Effector memory CD4-positive, alpha-beta T cell (primary cell): ENCODE results near the gene MYOM3.

Experiments used
- DNase-seq, 3 donors: peaks; one replicate each; pipeline ENCODE4 v3.0.0-alpha.2; 2020
- H3K27ac ChIP-seq: 2 replicates; pipeline ENCODE4 v1.7.0; 2013; ENCODE audit warnings: mild to moderate bottlenecking, low read length, moderate library complexity; ENCODE audit not compliant: insufficient read depth, poor library complexity, severe bottlenecking
- H3K27me3 ChIP-seq: replicated peaks from 2 replicates; pipeline ENCODE4 v1.7.0; 2013; ENCODE audit warnings: mild to moderate bottlenecking, low read length; ENCODE audit not compliant: insufficient read depth, control insufficient read depth, poor library complexity, severe bottlenecking
- H3K36me3 ChIP-seq: 2 replicates; pipeline ENCODE4 v1.7.0; 2013; ENCODE audit warnings: mild to moderate bottlenecking, low read length, moderate library complexity; ENCODE audit not compliant: control insufficient read depth, insufficient read depth
- H3K4me1 ChIP-seq: 2 replicates; pipeline ENCODE4 v1.7.0; 2013; ENCODE audit warnings: low read length, mild to moderate bottlenecking; ENCODE audit not compliant: control insufficient read depth, insufficient read depth, poor library complexity, severe bottlenecking
- H3K4me3 ChIP-seq: 2 replicates; pipeline ENCODE4 v1.7.0; 2013; ENCODE audit warnings: low read length, low read depth, mild to moderate bottlenecking; ENCODE audit not compliant: insufficient read depth, poor library complexity, severe bottlenecking
- H3K9me3 ChIP-seq: 2 replicates; pipeline ENCODE4 v1.7.0; 2013; ENCODE audit warnings: mild to moderate bottlenecking, low read length, moderate library complexity; ENCODE audit not compliant: control insufficient read depth

MYOM3 gene

GRCh38 chr1:24098102-24098501 is 13.8 kb downstream of the MYOM3 start:
- no peak overlapping the region for H3K4me3 ChIP-seq
- H3K27me3 ChIP-seq = no peaks in the 10 kb centered on the region
- H3K27ac ChIP-seq = no peak overlapping the region
- H3K36me3 ChIP-seq = no peaks in the 10 kb centered on the region
- H3K4me1 ChIP-seq = no peaks in the 10 kb centered on the region
- no peak for DNase-seq
- H3K9me3 ChIP-seq = no peaks in the 10 kb centered on the region

GRCh38 chr1:24097663-24098062 is 14.3 kb downstream of the MYOM3 start:
- no peak overlapping the region for H3K27ac ChIP-seq
- H3K9me3 ChIP-seq = no peaks in the 10 kb centered on the region
- no peaks in the 10 kb centered on the region for H3K36me3 ChIP-seq
- no peaks in the 10 kb centered on the region for H3K27me3 ChIP-seq
- H3K4me3 ChIP-seq = no peak overlapping the region
- DNase-seq = no peak
- H3K4me1 ChIP-seq = no peaks in the 10 kb centered on the region

GRCh38 chr1:24096739-24097103 is 15.2 kb downstream of the MYOM3 start:
- Histone ChIP-seq H3K27ac (no peak overlapping the region), H3K4me3 (no peak overlapping the region), H3K9me3 (no peaks in the 10 kb centered on the region), H3K36me3 (no peaks in the 10 kb centered on the region), H3K4me1 (no peaks in the 10 kb centered on the region), H3K27me3 (no peaks in the 10 kb centered on the region)
- no peak for DNase-seq

DNA sequence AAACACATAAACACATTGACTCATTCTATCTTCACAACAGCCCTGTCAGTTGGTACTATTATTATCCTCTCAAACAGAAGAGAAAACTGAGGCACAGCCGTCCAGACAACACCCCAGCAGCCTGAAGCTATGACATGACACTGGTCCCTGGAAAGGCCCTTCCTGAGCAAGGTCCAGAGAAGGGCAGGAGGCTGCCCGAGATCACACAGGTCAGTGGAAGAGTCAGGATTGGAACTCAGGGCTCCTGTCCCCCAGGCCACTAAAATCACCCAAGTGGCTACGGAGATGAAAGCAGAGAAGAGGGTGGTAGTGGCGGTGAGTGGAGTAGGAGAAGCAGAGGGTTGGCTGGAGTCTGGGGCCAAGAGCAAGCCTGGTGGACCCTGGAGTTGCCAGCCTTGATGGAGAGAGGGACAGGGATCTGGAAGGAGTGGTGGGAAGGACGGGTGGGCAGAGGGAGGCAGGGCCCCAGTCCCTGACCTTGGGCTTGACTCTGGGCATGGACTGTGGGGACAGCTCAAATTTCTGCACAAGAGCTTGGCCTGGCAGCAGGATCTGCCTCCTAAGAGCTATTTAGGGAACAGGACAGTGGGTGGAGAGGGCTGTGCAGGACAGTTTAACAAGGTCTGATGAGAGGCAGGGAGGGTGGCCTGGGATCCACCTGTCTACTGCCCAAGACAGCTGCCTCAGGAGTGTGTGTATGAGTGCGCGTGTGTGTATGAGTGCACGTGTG is 15.8 kb downstream of the MYOM3 start:
- no peaks in the 10 kb centered on the region for H3K36me3 ChIP-seq
- no peaks in the 10 kb centered on the region for H3K27me3 ChIP-seq
- no peaks in the 10 kb centered on the region for H3K9me3 ChIP-seq
- H3K27ac ChIP-seq = no peak overlapping the region
- H3K4me1 ChIP-seq = no peaks in the 10 kb centered on the region
- H3K4me3 ChIP-seq = no peak overlapping the region
- no peak for DNase-seq

DNA sequence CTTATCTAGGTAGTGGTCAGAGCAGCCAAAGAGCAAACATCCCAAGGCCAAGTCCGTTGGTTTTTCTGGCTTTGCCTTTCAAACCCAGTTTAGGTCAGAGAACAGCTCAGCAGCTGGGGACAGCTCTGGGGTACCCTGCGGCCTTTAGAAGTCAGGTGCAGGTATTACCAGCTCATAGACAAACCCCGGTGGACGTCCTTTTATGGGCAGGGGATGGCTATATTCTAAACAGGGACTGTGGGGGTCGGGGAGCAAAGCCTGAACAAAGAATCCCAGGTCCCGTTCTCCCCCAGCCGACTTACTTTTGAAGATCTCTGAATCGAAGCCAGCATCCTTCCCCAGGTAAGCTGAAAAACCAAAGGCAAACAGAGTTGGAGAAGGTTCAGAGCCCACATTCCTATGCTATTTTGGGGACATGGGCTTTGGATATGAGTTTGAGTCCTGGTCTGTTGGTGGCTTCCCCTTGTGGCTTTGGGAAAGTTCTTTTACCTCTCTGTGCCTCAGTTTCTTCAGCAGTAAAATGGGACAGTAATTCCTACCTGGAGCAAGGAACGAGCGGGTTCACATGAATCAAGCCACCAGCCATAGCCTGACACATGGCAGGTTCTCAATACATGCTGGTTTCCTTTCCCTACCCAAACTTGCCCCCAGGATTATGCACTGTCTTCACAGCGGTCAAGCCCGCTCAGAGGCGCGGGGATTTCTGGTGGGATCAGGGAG is 16.6 kb downstream of the MYOM3 start:
- Histone ChIP-seq H3K27me3 (no peaks in the 10 kb centered on the region), H3K9me3 (no peaks in the 10 kb centered on the region), H3K4me1 (no peaks in the 10 kb centered on the region), H3K27ac (no peak overlapping the region), H3K36me3 (no peaks in the 10 kb centered on the region), H3K4me3 (no peak overlapping the region)
- no peak for DNase-seq

GRCh38 chr1:24094554-24094953 is 17.4 kb downstream of the MYOM3 start:
- Histone ChIP-seq H3K4me3 (no peak overlapping the region), H3K4me1 (no peaks in the 10 kb centered on the region), H3K9me3 (no peaks in the 10 kb centered on the region), H3K27ac (no peak overlapping the region), H3K36me3 (no peaks in the 10 kb centered on the region), H3K27me3 (no peaks in the 10 kb centered on the region)
- DNase-seq = no peak

DNA sequence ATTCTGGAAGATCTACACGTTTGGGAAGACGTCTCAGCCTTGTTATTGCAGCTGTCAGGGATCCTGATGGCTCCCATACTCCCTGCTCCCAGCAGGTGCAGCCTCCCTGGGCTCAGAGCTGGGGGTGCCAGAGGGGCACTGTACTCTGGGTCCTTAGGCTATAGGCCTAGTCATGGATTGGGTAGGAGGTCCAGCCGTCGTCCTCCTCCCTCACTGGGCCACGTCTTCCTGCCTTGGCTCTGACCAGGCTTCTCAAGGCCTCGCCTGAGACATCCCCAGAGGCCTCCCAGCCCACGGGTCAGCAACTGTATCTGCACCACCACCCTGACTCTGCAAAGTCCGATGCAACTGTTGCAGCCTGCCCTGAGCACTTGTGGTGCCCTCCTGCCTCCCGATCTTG is 18.2 kb downstream of the MYOM3 start:
- Histone ChIP-seq H3K36me3 (no peaks in the 10 kb centered on the region), H3K4me3 (no peak overlapping the region), H3K4me1 (no peaks in the 10 kb centered on the region), H3K9me3 (no peaks in the 10 kb centered on the region), H3K27me3 (no peaks in the 10 kb centered on the region), H3K27ac (no peak overlapping the region)
- no peak for DNase-seq

- Histone ChIP-seq H3K36me3 (no peaks in the 10 kb centered on the region), H3K4me3 (no peak overlapping the region), H3K27ac (no peak overlapping the region), H3K4me1 (no peaks in the 10 kb centered on the region), H3K9me3 (no peaks in the 10 kb centered on the region), H3K27me3 (no peaks in the 10 kb centered on the region)
- DNase-seq = no peak
Observed at GRCh38 chr1:24092979-24093378, 19.0 kb downstream of the MYOM3 start.

GRCh38 chr1:24091971-24092482 is 19.9 kb downstream of the MYOM3 start:
- Histone ChIP-seq H3K4me1 (no peaks in the 10 kb centered on the region), H3K9me3 (no peaks in the 10 kb centered on the region), H3K27ac (no peak overlapping the region), H3K27me3 (no peaks in the 10 kb centered on the region), H3K36me3 (no peaks in the 10 kb centered on the region), H3K4me3 (no peak overlapping the region)
- DNase-seq = no peak

GRCh38 chr1:24090736-24091135 is 21.2 kb downstream of the MYOM3 start:
- Histone ChIP-seq H3K4me1 (no peaks in the 10 kb centered on the region), H3K27ac (no peak overlapping the region), H3K27me3 (no peaks in the 10 kb centered on the region), H3K4me3 (no peak overlapping the region), H3K36me3 (no peaks in the 10 kb centered on the region), H3K9me3 (no peaks in the 10 kb centered on the region)
- DNase-seq = no peak
